Neural crest cell (in vitro differentiated cells): ENCODE measurements around the gene JAK3. TPM values are rescaled to one million over a fixed set of nuclear protein-coding genes. Genes with fewer than 3 reads are reported as not detected.
A peak's percentile ranks its signal among the peaks of the same experiment; 100 is the strongest.

Source experiments
- DNase-seq: peaks from one replicate; pipeline ENCODE4 v3.0.0; 2021; ENCODE audit warnings: low read depth, mixed read lengths, low spot score
- H3K27ac Mint-ChIP-seq: one replicate; pipeline ENCODE4 v1.8.0; 2021; ENCODE audit warnings: mild to moderate bottlenecking, mixed read lengths; ENCODE audit not compliant: unreplicated experiment
- H3K27me3 Mint-ChIP-seq: 2 replicates; pipeline ENCODE4 v1.8.0; 2021; ENCODE audit warnings: low read depth, mild to moderate bottlenecking, mixed read lengths
- H3K36me3 Mint-ChIP-seq: 2 replicates; pipeline ENCODE4 v1.8.0; 2021; ENCODE audit warnings: low read depth, mild to moderate bottlenecking, mixed read lengths
- H3K4me1 Mint-ChIP-seq: 2 replicates; pipeline ENCODE4 v1.8.0; 2021; ENCODE audit warnings: mixed read lengths
- H3K4me3 Mint-ChIP-seq: one replicate; pipeline ENCODE4 v1.8.0; 2021; ENCODE audit warnings: mild to moderate bottlenecking, mixed read lengths
- H3K9me3 Mint-ChIP-seq: 2 replicates; pipeline ENCODE4 v1.8.0; 2021; ENCODE audit warnings: mixed read lengths
- total RNA-seq: library from RNA; stranded (reverse); gene quantifications from 2 replicates; pipeline ENCODE4 v1.2.1, GENCODE V29; 2021
- TF ChIP-seq, protein P1 (sequence below): fragments of 200-600 bp; sonication (generic); conservative IDR thresholded peaks from 2 replicates; pipeline ENCODE4 v1.5.0; 2021; ENCODE audit warnings: antibody characterized with exemption, mild to moderate bottlenecking

JAK3 gene
- total RNA-seq, 1 donor from 2014 or later: 1.6 TPM

DNA sequence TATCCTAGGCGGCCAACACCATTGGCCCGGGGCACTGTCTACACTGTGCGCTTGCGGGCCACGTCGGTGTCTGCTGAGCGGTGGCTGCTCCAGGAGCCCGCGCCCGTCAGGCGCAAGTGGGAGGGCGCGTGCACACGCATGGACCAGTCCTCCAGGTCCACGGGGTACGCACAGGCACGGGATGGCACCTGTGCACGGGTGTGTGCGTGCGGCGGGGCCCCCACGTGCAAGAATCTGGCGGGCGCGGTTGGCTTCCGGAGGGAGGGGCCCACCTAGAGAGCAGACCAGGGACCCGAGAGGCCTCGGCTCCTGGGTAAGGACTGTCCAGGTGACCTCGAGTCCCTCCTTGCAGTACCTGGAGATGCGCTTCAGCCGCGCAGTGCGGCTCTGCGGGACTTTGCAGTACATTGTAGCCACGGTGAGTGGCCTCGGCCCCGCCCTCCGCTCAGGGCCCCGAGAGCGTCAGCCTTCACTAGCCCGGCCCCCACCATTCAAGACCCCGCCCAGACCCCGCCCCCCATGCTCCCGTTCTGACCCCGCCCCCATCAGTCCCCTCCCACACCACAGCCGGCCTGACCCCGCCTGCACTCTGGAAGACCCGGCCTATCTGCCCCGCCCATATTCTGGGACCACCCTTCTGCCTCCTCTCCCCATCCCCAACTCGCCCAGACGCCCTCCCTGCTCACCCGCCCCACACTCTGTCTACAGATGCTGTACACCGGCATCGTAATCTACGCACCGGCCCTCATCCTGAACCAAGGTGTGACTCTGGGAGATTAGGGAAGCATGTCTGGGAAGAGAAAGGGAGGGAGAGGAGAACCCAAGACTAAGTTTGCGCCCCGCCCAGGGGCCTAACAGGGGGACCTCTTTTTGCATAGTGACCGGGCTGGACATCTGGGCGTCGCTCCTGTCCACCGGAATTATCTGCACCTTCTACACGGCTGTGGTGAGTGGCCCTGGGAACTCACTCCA is 26.3 kb upstream of the JAK3 start:
- Mint-ChIP-seq H3K27ac (no peak overlapping the region), H3K36me3 (no peaks in the 10 kb centered on the region), H3K4me3 (peak overlapping the region; percentile 61), H3K4me1 (no peaks in the 10 kb centered on the region), H3K9me3 (no peaks in the 10 kb centered on the region), H3K27me3 (peaks cover 49% of the 10 kb centered on the region)
- DNase-seq: peak; percentile 58
- TF ChIP-seq, protein P1, sequence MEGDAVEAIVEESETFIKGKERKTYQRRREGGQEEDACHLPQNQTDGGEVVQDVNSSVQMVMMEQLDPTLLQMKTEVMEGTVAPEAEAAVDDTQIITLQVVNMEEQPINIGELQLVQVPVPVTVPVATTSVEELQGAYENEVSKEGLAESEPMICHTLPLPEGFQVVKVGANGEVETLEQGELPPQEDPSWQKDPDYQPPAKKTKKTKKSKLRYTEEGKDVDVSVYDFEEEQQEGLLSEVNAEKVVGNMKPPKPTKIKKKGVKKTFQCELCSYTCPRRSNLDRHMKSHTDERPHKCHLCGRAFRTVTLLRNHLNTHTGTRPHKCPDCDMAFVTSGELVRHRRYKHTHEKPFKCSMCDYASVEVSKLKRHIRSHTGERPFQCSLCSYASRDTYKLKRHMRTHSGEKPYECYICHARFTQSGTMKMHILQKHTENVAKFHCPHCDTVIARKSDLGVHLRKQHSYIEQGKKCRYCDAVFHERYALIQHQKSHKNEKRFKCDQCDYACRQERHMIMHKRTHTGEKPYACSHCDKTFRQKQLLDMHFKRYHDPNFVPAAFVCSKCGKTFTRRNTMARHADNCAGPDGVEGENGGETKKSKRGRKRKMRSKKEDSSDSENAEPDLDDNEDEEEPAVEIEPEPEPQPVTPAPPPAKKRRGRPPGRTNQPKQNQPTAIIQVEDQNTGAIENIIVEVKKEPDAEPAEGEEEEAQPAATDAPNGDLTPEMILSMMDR: no peak

- peaks cover 2% of the 10 kb centered on the region for H3K36me3 Mint-ChIP-seq
- no peaks in the 10 kb centered on the region for H3K9me3 Mint-ChIP-seq
- no peak overlapping the region for H3K27ac Mint-ChIP-seq
- no peaks in the 10 kb centered on the region for H3K4me1 Mint-ChIP-seq
- peaks cover 65% of the 10 kb centered on the region for H3K27me3 Mint-ChIP-seq
- DNase-seq: no peak
- H3K4me3 Mint-ChIP-seq: no peak overlapping the region
- TF ChIP-seq, protein P1: no peak
Observed at GRCh38 chr19:17872251-17873001, 24.6 kb upstream of the JAK3 start.

GRCh38 chr19:17871878-17872250 is 24.1 kb upstream of the JAK3 start, which contains the start of gene SLC5A5:
SLC5A5 (plus strand) TSS chr19:17871945; CDS start chr19:17872320, 375 bp downstream.
- Mint-ChIP-seq H3K4me3 (peak within 1 kb of the TSS; percentile 31), H3K27me3 (peaks cover 70% of the 10 kb centered on the region), H3K27ac (no peak within 1 kb of the TSS), H3K4me1 (no peaks in the 10 kb centered on the region), H3K36me3 (peaks cover 2% of the 10 kb centered on the region), H3K9me3 (no peaks in the 10 kb centered on the region)
- TF ChIP-seq, protein P1: no peak
- no peak for DNase-seq

DNA sequence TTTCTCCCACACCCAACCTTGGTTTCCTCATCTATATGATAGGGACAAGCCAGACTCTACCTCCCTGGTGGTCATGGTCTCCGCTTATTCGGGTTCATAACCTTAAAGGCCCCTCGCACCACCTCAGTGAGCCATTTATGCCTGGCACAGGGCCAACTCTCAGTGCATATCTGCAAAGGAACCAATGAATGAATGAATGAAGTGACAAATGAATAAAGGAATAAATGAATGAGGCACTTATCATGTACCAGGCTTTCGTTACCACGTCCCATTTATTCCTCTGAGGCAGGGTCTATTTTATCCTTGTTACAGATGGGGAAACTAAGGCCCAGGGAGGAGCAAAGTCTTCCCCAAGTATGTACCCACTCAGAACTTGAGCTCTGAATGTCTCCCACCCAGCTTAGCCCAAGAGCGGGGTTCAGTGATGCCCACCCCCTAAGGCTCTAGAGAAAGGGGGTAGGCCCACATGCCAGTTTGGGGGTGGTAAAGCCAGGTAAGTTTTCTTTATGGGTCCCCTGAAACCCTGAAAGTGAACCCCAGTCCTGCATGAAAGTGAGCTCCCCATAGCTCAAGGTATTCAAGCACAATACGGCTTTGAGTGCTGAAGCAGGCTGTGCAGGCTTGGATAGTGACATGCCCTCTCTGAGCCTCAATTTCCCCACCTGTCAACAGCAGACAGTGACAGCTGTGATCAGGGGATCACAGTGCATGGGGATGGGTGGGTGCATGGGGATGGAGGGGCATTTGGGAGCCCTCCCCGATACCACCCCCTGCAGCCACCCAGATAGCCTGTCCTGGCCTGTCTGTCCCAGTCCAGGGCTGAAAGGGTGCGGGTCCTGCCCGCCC is 23.5 kb upstream of the JAK3 start:
- TF ChIP-seq, protein P1: no peak
- DNase-seq: no peak
- no peak overlapping the region for H3K4me3 Mint-ChIP-seq
- peaks cover 2% of the 10 kb centered on the region for H3K36me3 Mint-ChIP-seq
- H3K27me3 Mint-ChIP-seq: peaks cover 75% of the 10 kb centered on the region
- H3K9me3 Mint-ChIP-seq: no peaks in the 10 kb centered on the region
- H3K4me1 Mint-ChIP-seq: no peaks in the 10 kb centered on the region
- H3K27ac Mint-ChIP-seq: no peak overlapping the region

DNA sequence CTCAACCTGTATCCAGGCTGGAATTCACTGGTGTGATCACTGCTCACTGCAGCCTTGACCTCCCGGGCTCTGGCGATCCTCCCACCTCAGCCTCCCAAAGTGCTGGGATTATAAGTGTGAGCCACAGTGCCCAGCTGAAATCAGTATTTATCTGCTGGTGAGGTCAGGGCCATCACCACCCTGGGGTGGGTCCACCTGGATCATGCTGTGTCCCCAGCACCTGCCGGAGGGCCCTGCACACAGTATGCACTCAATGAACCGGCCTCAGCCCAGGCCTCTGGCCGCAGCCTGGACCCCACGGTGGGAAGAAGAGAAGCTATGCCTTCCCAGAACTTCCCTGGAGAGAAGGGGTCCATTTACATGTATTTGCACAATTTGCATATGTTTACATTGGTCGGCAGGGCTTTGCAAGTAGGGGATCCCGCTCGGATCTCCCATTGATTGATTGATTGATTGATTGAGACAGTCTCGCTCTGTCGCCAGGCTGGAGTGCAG is 21.4 kb upstream of the JAK3 start:
- Mint-ChIP-seq H3K4me3 (peak overlapping the region; percentile 69), H3K27ac (no peak overlapping the region), H3K36me3 (peaks cover 14% of the 10 kb centered on the region), H3K4me1 (no peaks in the 10 kb centered on the region), H3K9me3 (no peaks in the 10 kb centered on the region), H3K27me3 (peaks cover 81% of the 10 kb centered on the region)
- TF ChIP-seq, protein P1: no peak
- no peak for DNase-seq
